Suprapubic skin (tissue), 4 donors: ENCODE measurements around the gene HDGFL2. TPM values are rescaled to one million over a fixed set of nuclear protein-coding genes. Genes with fewer than 3 reads are reported as not detected.

Experiments used
- DNase-seq, 2 donors: peaks; one replicate each; pipeline ENCODE4 v3.0.0-alpha.2; 2019; ENCODE audit warnings: low spot score in 2 of 2
- H3K27ac ChIP-seq: fragments of 200-600 bp; sonication (generic); one replicate; pipeline ENCODE4 v1.5.1; 2019
- H3K27me3 ChIP-seq: fragments of 200-600 bp; sonication (generic); one replicate; pipeline ENCODE4 v1.5.1; 2019
- H3K36me3 ChIP-seq: fragments of 200-600 bp; sonication (generic); one replicate; pipeline ENCODE4 v1.5.1; 2019
- H3K4me1 ChIP-seq: fragments of 200-600 bp; sonication (generic); one replicate; pipeline ENCODE4 v1.5.1; 2019
- H3K4me3 ChIP-seq: fragments of 200-600 bp; sonication (generic); one replicate; pipeline ENCODE4 v1.5.1; 2019; ENCODE audit warnings: mild to moderate bottlenecking
- H3K9me3 ChIP-seq: fragments of 200-600 bp; sonication (generic); one replicate; pipeline ENCODE4 v1.5.1; 2019
- EP300 ChIP-seq: sonication (generic); formaldehyde crosslinking; IDR thresholded peaks from one replicate; pipeline ENCODE4 v1.6.1; 2017; ENCODE audit warnings: antibody characterized with exemption
- POLR2A ChIP-seq, 2 donors: fragments of 450-650 bp; IDR thresholded peaks; one replicate each; pipeline ENCODE4 v1.6.1; 2017; ENCODE audit warnings: antibody characterized with exemption in 2 of 2, mild to moderate bottlenecking in 2 of 2, moderate library complexity in 2 of 2
- POLR2AphosphoS5 ChIP-seq, 3 donors: sonication (generic); formaldehyde crosslinking; IDR thresholded peaks; one replicate each; pipeline ENCODE4 v1.6.1; 2017; ENCODE audit warnings: antibody characterized with exemption in 3 of 3
- WGBS: methylation state at CpG from one replicate; pipeline ENCODE4 v1.1.5; 2018; 5-methylcytosine and 5-hydroxymethylcytosine counted together
- total RNA-seq, 4 donors: library from RNA; depleted of rRNA; stranded (reverse); fragments of >200 nt; gene quantifications; one replicate each; pipeline ENCODE4 v1.1.0, GENCODE V29; 2016
- TF ChIP-seq, protein P1 (sequence below), 2 donors: fragments of 200-600 bp in 1 of 2; fragments of 450-650 bp in 1 of 2; sonication (generic) in 1 of 2; IDR thresholded peaks; one replicate each; pipeline ENCODE4 v1.5.1; 2016 to 2019; ENCODE audit warnings: antibody characterized with exemption in 2 of 2, mild to moderate bottlenecking in 1 of 2, moderate library complexity in 1 of 2

Gene HDGFL2
- total RNA-seq, 4 donors from 2014 or later, result 23.0 to 27.4 (median 23.4) TPM

DNA sequence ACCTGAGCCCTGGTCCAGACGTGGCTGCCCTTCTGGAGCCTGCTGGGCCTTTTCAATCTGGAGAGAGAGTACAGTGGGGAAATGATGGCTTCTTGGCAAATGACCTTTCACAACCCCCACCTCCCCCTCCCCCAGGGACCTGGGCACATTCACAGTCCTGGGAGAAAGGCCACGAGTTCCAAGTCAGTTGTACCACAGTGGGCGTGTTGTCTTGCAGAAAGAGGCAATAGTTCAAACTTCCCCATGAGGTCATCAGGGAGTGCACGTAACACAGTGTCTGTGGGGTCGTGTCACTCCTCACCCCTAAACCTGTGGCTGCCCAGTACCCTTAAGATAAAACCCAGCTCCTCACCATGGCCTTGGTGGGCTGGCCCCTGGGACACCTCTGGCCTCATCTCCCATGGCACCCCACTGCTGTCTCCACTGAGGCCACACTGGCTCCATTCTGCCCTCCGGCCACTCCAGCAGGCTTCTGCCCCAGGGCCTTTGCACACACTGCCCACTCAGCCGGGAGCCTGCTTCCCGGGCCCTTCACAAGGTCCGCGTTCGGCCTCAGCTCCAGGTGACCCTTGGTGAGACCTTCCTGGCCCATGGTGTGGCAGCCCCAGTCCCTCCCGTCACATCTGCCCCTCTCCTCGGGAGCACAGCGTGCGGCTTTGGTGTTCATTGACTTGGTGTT is 32.9 kb downstream of the HDGFL2 start:
- Histone ChIP-seq H3K4me1 (no peaks in the 10 kb centered on the region), H3K36me3 (peaks cover 54% of the 10 kb centered on the region), H3K27ac (no peak overlapping the region), H3K27me3 (no peaks in the 10 kb centered on the region), H3K9me3 (no peaks in the 10 kb centered on the region), H3K4me3 (no peak overlapping the region)
- no peak for DNase-seq
- TF ChIP-seq POLR2AphosphoS5 (IDR thresholded peaks at IDR 0.05) (no peak), EP300 (no peak), POLR2A (IDR thresholded peaks at IDR 0.05) (no peak)
- TF ChIP-seq, protein P1, sequence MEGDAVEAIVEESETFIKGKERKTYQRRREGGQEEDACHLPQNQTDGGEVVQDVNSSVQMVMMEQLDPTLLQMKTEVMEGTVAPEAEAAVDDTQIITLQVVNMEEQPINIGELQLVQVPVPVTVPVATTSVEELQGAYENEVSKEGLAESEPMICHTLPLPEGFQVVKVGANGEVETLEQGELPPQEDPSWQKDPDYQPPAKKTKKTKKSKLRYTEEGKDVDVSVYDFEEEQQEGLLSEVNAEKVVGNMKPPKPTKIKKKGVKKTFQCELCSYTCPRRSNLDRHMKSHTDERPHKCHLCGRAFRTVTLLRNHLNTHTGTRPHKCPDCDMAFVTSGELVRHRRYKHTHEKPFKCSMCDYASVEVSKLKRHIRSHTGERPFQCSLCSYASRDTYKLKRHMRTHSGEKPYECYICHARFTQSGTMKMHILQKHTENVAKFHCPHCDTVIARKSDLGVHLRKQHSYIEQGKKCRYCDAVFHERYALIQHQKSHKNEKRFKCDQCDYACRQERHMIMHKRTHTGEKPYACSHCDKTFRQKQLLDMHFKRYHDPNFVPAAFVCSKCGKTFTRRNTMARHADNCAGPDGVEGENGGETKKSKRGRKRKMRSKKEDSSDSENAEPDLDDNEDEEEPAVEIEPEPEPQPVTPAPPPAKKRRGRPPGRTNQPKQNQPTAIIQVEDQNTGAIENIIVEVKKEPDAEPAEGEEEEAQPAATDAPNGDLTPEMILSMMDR (IDR thresholded peaks at IDR 0.05), result no peak
- WGBS, result 80% methylated on average over 11 of the region's 15 CpGs

DNA sequence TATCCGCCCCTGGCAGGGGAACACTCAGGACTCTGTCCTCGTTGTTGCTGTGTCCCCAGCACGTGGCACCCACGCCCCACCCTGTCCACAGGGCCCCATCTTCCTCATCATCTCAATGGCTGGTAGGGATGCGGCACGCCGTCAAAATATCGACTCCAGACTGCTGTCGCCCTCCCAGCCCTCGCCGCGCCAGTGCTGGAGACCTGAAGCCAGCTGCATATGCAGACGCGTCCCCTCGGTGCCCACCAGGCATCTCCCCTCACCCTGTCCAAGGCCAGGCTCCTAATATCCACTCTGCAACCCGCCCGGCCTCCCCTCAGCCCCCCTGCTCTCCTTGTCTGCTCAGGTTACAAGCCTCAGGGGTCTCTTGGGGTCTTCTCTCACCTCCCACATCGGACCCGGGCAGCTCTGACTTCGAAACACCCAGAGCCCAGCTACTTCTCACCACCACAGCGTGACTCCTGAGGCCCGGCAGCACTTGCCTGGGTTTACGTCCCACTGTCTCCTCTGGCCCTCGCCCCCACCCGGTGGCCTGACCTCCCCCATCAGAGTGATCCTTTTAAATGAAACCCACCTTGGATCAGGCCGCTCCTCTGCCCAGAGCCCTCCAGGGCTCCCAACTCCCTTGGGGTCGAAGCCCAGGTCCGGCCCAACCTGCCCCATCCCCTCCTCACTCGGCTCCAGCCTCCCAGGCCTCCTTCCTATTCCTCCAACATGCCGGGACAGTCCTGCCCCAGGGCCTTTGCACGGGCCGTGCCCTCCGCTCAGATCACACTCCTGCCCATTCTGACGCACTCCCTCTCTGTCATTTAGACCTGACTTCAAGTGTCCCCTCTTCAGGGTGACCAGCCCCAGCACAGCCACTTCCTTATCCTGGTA is 33.7 kb downstream of the HDGFL2 start:
- no peak for TF ChIP-seq POLR2A (IDR thresholded peaks at IDR 0.05)
- TF ChIP-seq, protein P1 (IDR thresholded peaks at IDR 0.05), result no peak
- TF ChIP-seq POLR2AphosphoS5 (IDR thresholded peaks at IDR 0.05), result no peak
- TF ChIP-seq EP300, result no peak
- no peak overlapping the region for H3K27ac ChIP-seq
- no peak for DNase-seq
- peaks cover 47% of the 10 kb centered on the region for H3K36me3 ChIP-seq
- H3K4me1 ChIP-seq, result no peaks in the 10 kb centered on the region
- H3K9me3 ChIP-seq, result no peaks in the 10 kb centered on the region
- no peak overlapping the region for H3K4me3 ChIP-seq
- WGBS, result 92% methylated on average over 34 of the region's 34 CpGs
- H3K27me3 ChIP-seq, result no peaks in the 10 kb centered on the region

DNA sequence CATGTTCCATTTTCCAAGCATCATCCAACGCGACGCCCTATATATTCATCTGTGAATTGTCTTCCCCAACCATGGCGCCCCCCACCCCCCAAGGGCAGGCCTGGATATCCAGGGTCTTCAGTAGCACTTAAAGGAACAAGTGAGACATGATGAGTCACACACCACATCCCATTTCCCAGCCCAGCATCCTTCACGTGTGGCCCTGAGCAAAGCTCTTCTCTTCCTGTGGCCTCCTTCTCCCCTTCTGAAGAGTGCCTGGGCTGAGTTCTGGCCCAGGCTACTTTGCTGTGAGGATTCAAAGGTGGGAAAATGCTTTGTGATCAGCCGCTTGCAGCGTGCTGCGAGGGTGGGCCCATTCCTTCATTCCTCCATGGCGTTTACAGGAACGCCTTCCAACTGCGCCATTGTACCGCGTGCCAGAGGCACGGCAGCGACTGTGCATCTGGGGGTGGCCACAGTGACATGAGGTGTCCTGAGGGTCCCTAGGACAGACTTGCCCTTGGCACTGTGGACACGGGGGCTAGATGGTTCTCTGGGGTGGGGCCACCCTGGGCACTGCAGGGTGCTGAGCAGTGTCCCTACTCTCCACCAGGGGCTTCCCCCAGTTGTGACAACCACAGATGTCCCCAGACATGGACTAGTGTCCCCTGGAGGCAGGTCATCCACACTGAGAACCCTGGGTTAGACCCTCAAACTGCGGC is 34.5 kb downstream of the HDGFL2 start:
- 84% methylated on average over 10 of the region's 17 CpGs for WGBS

DNA sequence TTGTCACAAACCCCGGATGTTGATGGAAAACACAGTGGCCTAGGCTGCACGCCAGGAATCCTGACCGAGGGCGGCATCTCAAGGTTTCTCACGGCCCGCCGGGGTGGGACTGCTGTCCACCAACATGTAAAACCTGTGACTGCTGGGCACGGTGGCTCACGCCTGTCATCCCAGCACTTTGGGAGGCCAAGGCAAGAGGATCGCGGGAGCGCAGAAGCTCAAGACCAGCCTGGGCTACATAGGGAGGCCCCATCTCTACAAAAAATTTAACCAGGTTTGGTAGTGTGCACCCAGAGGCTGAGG is 35.0 kb downstream of the HDGFL2 start:
- H3K9me3 ChIP-seq, result no peaks in the 10 kb centered on the region
- TF ChIP-seq EP300 (no peak), POLR2AphosphoS5 (IDR thresholded peaks at IDR 0.05) (no peak), POLR2A (IDR thresholded peaks at IDR 0.05) (no peak)
- TF ChIP-seq, protein P1 (IDR thresholded peaks at IDR 0.05), result no peak
- H3K27ac ChIP-seq, result no peak overlapping the region
- H3K36me3 ChIP-seq, result peaks cover 34% of the 10 kb centered on the region
- no peak overlapping the region for H3K4me3 ChIP-seq
- WGBS, result 91% methylated on average over 9 of the region's 12 CpGs
- no peaks in the 10 kb centered on the region for H3K27me3 ChIP-seq
- no peak for DNase-seq
- no peaks in the 10 kb centered on the region for H3K4me1 ChIP-seq

More for the DNA sequence above, 34.5 kb downstream of the HDGFL2 start:
- no peak overlapping the region for H3K27ac ChIP-seq
- no peaks in the 10 kb centered on the region for H3K9me3 ChIP-seq
- H3K4me1 ChIP-seq, result no peaks in the 10 kb centered on the region
- TF ChIP-seq POLR2AphosphoS5 (IDR thresholded peaks at IDR 0.05) (no peak), POLR2A (IDR thresholded peaks at IDR 0.05) (no peak), EP300 (no peak)
- TF ChIP-seq, protein P1 (IDR thresholded peaks at IDR 0.05), result no peak
- peaks cover 39% of the 10 kb centered on the region for H3K36me3 ChIP-seq
- no peaks in the 10 kb centered on the region for H3K27me3 ChIP-seq
- no peak overlapping the region for H3K4me3 ChIP-seq
- DNase-seq, result no peak

DNA sequence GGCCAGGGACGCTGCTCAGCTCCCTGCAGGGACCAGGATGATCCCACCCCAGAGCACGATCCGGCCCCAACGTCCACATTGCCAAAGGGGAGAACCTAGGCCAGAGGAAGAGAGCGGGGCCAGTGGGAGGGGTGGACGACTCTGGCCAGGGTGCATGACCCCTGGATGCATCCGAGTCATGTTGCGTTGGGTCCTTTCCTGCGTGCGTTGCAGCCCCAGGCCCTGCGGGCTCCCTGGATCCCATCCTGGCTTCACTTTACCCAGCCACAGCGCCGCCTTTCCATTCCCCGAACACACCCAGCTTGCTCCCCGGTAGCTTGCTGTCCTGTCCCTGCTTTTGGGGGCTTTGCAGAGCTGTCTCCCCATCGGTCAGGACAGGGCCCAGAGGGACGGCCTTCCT is 35.7 kb downstream of the HDGFL2 start:
- no peak for DNase-seq
- no peaks in the 10 kb centered on the region for H3K9me3 ChIP-seq
- H3K27me3 ChIP-seq, result no peaks in the 10 kb centered on the region
- TF ChIP-seq EP300 (no peak), POLR2AphosphoS5 (IDR thresholded peaks at IDR 0.05) (no peak), POLR2A (IDR thresholded peaks at IDR 0.05) (no peak)
- TF ChIP-seq, protein P1 (IDR thresholded peaks at IDR 0.05), result no peak
- H3K27ac ChIP-seq, result no peak overlapping the region
- H3K4me1 ChIP-seq, result no peaks in the 10 kb centered on the region
- H3K4me3 ChIP-seq, result no peak overlapping the region
- H3K36me3 ChIP-seq, result peaks cover 27% of the 10 kb centered on the region
- 77% methylated on average over 17 of the region's 17 CpGs for WGBS
